HEK293T (cell line): Measurements from ENCODE around the gene E2F8.

Source experiments
- FOXA1 ChIP-seq: fragments of 450-650 bp; IDR thresholded peaks from 2 replicates; pipeline ENCODE4 v1.6.1; 2016; ENCODE audit warnings: mild to moderate bottlenecking
- FOXK2 ChIP-seq: fragments of 450-650 bp; IDR thresholded peaks from 2 replicates; pipeline ENCODE4 v1.6.1; 2016; ENCODE audit warnings: mild to moderate bottlenecking
- FOXM1 ChIP-seq: fragments of 450-650 bp; IDR thresholded peaks from 2 replicates; pipeline ENCODE4 v1.6.1; 2017; ENCODE audit warnings: mild to moderate bottlenecking, borderline replicate concordance
- LEF1 ChIP-seq: fragments of 450-650 bp; IDR thresholded peaks from 2 replicates; pipeline ENCODE4 v1.6.1; 2017; ENCODE audit warnings: mild to moderate bottlenecking, borderline replicate concordance
- SUZ12 ChIP-seq: fragments of 450-650 bp; IDR thresholded peaks from 2 replicates; pipeline ENCODE4 v1.6.1; 2016; ENCODE audit warnings: mild to moderate bottlenecking
- TARDBP ChIP-seq: fragments of 450-650 bp; IDR thresholded peaks from 2 replicates; pipeline ENCODE4 v1.6.1; 2016
- TF ChIP-seq, protein P1 (sequence below): fragments of 450-650 bp; IDR thresholded peaks from 2 replicates; pipeline ENCODE4 v1.6.1; 2016

DNA sequence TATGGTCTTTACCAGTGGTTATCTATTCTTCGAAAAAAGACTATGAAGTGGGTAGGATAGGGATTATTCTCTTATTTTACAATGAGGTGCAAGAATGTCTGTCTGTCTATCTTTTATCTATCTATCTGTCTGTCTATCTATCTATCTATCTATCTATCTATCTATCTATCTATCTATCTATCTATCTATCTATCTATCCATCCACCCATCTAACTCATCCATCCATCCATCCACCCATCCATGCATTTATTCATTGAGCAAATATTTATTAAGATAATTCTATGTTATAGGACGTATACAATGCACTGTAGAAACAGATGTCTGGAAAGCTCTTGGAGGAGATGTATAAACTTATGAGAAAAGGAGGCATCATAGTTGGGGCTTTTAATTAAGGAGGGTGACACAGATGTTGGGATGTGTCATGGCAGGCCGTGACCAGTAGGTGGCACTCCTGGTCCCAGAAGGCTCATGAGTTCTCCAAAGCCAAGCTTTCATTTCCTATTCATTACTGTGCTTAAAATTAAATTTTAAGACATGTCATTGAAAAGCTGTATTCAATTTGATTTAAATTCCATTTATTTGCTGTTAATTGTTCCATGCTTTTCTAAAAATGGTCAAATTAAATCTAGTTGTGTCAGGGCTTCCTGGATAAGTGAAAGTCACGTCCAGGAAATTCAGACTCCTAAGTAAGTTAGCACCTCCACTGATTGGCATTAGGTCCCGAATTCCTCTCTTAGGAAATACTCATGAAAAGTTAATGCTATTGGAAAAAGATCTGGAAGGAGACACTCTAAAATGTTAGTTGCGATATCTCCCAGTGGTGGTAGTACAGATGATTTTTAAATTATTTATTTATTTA is 19.0 kb upstream of the E2F8 start:
- TF ChIP-seq FOXK2: no peak
- no peak for TF ChIP-seq LEF1
- TF ChIP-seq, protein P1, sequence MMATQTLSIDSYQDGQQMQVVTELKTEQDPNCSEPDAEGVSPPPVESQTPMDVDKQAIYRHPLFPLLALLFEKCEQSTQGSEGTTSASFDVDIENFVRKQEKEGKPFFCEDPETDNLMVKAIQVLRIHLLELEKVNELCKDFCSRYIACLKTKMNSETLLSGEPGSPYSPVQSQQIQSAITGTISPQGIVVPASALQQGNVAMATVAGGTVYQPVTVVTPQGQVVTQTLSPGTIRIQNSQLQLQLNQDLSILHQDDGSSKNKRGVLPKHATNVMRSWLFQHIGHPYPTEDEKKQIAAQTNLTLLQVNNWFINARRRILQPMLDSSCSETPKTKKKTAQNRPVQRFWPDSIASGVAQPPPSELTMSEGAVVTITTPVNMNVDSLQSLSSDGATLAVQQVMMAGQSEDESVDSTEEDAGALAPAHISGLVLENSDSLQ: no peak
- TF ChIP-seq FOXM1: no peak
- no peak for TF ChIP-seq TARDBP
- no peak for TF ChIP-seq FOXA1
- TF ChIP-seq SUZ12: no peak
